ENCODE data around the gene ALDH4A1. TPM values are rescaled to one million over a fixed set of nuclear protein-coding genes. Genes with fewer than 3 reads are reported as not detected.

ALDH4A1 gene
- total and polyA plus RNA-seq, 2 experiments from 2014 or later = 103 to 122 TPM

- no peak overlapping the region for H3K4me3 ChIP-seq
- H3K4me1 ChIP-seq (ENCODE audit: low read depth) = no peaks in the 10 kb centered on the region
- TF ChIP-seq, protein P1, sequence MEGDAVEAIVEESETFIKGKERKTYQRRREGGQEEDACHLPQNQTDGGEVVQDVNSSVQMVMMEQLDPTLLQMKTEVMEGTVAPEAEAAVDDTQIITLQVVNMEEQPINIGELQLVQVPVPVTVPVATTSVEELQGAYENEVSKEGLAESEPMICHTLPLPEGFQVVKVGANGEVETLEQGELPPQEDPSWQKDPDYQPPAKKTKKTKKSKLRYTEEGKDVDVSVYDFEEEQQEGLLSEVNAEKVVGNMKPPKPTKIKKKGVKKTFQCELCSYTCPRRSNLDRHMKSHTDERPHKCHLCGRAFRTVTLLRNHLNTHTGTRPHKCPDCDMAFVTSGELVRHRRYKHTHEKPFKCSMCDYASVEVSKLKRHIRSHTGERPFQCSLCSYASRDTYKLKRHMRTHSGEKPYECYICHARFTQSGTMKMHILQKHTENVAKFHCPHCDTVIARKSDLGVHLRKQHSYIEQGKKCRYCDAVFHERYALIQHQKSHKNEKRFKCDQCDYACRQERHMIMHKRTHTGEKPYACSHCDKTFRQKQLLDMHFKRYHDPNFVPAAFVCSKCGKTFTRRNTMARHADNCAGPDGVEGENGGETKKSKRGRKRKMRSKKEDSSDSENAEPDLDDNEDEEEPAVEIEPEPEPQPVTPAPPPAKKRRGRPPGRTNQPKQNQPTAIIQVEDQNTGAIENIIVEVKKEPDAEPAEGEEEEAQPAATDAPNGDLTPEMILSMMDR (IDR thresholded peaks at IDR 0.05; ENCODE audit: low read depth, low read length) = no peak
- H3K27ac ChIP-seq = no peak overlapping the region
- peaks cover 7% of the 10 kb centered on the region for H3K36me3 ChIP-seq
- no peaks in the 10 kb centered on the region for H3K9me3 ChIP-seq (ENCODE audit: low read depth)
- H3K27me3 ChIP-seq = no peaks in the 10 kb centered on the region
- DNase-seq (ENCODE audit: low read depth in 1 of 2, low spot score in 1 of 2) = no peak
Observed at GRCh38 chr1:18876210-18876609, 26.1 kb downstream of the ALDH4A1 start.

- H3K9me3 ChIP-seq (ENCODE audit: low read depth) = no peaks in the 10 kb centered on the region
- DNase-seq (ENCODE audit: low read depth in 1 of 2, low spot score in 1 of 2) = no peak
- TF ChIP-seq, protein P1 (IDR thresholded peaks at IDR 0.05; ENCODE audit: low read depth, low read length) = no peak
- H3K4me3 ChIP-seq = no peak overlapping the region
- H3K36me3 ChIP-seq = peaks cover 7% of the 10 kb centered on the region
- H3K27me3 ChIP-seq = no peaks in the 10 kb centered on the region
- no peak overlapping the region for H3K27ac ChIP-seq
- H3K4me1 ChIP-seq (ENCODE audit: low read depth) = no peaks in the 10 kb centered on the region
Observed at GRCh38 chr1:18875796-18876128, 26.6 kb downstream of the ALDH4A1 start.

DNA sequence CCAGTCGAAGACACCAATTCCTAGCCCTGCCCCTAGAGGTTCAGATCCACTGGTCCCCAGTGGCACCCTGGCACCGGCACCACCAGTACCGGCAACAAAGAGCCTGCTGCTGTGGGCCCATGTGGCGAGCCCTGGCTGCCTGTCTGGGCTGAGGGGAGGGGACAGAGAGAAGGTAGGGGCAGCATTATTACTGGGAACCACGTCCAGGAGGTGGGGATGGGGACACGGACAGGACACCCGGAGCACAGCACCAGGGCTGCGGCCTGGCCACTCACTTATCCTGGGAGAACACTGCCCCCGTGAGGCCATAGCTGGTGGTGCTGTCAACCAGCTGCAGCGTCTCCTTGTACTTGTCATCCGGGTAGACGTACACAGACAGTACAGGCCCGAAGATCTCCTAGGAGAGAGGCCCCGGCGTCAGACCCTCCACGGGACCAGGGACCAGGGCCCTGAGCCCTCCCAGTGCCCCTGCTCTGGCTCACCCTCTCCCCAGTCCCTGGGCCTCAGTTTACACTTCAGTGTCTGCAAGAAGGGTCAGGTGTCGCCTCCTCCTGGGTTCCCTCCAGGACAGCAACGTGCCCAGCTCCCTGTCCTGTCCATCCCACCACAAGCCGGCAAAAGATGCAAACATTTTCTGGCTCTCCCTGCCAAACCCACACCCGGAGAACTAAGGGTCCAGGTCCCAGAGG, 27.1 kb downstream of the ALDH4A1 start:
- H3K27ac ChIP-seq = no peak overlapping the region
- TF ChIP-seq, protein P1 (IDR thresholded peaks at IDR 0.05; ENCODE audit: low read depth, low read length) = peak; percentile 88
- H3K36me3 ChIP-seq = peaks cover 7% of the 10 kb centered on the region
- H3K4me1 ChIP-seq (ENCODE audit: low read depth) = no peaks in the 10 kb centered on the region
- DNase-seq (ENCODE audit: low read depth in 1 of 2, low spot score in 1 of 2) = peak; percentile 84 to 91
- H3K9me3 ChIP-seq (ENCODE audit: low read depth) = no peaks in the 10 kb centered on the region
- no peak overlapping the region for H3K4me3 ChIP-seq
- no peaks in the 10 kb centered on the region for H3K27me3 ChIP-seq

- DNase-seq (ENCODE audit: low read depth in 1 of 2, low spot score in 1 of 2) = no peak
- no peak overlapping the region for H3K4me3 ChIP-seq
- no peaks in the 10 kb centered on the region for H3K9me3 ChIP-seq (ENCODE audit: low read depth)
- TF ChIP-seq, protein P1 (IDR thresholded peaks at IDR 0.05; ENCODE audit: low read depth, low read length) = no peak
- H3K4me1 ChIP-seq (ENCODE audit: low read depth) = no peaks in the 10 kb centered on the region
- H3K27me3 ChIP-seq = no peaks in the 10 kb centered on the region
- no peak overlapping the region for H3K27ac ChIP-seq
- H3K36me3 ChIP-seq = peaks cover 7% of the 10 kb centered on the region
Observed at GRCh38 chr1:18874600-18874999, 27.8 kb downstream of the ALDH4A1 start.

DNA sequence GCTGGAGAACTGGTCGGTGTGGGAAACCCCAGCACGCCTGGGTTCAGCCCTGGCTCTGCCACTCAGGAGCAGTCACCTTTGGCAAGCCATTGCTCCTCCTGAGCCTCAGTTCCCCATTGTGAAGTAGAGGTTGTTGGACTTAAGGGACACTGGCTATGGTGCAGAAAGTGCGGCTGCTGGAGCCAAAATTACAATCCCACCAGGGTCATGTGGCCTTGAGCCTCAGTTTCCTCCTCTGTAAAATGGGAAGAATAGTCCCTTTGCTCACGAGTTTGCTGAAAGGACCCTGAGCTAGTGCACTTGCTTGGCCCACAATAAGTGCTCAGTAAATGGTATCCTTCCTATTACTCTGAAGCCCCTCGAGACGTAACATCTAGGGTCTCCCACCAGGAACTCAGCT, 28.3 kb downstream of the ALDH4A1 start:
- no peak overlapping the region for H3K27ac ChIP-seq
- H3K9me3 ChIP-seq (ENCODE audit: low read depth) = no peaks in the 10 kb centered on the region
- H3K4me1 ChIP-seq (ENCODE audit: low read depth) = no peaks in the 10 kb centered on the region
- no peak for DNase-seq (ENCODE audit: low read depth in 1 of 2, low spot score in 1 of 2)
- no peak overlapping the region for H3K4me3 ChIP-seq
- no peaks in the 10 kb centered on the region for H3K27me3 ChIP-seq
- TF ChIP-seq, protein P1 (IDR thresholded peaks at IDR 0.05; ENCODE audit: low read depth, low read length) = no peak
- H3K36me3 ChIP-seq = peaks cover 7% of the 10 kb centered on the region
